ENCODE data around the gene CCDC13. TPM values are rescaled to one million over a fixed set of nuclear protein-coding genes. Genes with fewer than 3 reads are reported as not detected.

The CCDC13 gene
- polyA plus RNA-seq, 3 donors: 0.44 to 0.85 (median 0.56) TPM

DNA sequence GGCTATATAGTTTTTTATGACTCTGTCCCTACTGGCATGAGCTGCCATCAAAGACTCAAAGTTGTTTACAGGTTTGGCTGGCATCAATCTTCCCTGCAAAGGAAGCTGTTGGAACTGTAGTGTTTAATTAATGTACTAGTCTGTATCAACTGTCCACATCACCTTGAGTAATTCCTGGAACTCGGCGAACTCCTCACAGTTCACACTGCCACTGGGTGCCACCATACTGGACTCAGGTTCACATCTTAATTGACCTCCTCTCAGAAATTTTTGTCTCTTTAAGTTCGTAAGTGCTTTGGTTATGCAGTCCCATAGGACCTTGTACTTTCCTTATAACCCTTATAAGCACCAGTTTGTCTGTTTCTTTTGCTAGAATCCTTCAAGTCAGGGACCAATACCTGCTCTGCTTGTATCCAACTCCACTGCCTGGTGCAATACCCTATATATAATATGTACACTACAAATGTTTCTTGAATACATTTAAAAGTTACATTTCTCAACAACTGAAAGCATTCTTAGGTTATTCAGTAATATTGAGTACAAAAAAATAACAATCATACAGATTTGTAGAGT, 28.1 kb upstream of the CCDC13 start:
- 35 to 91% (median 78%) methylated on average over 3 of the region's 3 CpGs for WGBS, 3 donors
- H3K27ac ChIP-seq (ENCODE audit: low read depth, low read length): no peak overlapping the region

DNA sequence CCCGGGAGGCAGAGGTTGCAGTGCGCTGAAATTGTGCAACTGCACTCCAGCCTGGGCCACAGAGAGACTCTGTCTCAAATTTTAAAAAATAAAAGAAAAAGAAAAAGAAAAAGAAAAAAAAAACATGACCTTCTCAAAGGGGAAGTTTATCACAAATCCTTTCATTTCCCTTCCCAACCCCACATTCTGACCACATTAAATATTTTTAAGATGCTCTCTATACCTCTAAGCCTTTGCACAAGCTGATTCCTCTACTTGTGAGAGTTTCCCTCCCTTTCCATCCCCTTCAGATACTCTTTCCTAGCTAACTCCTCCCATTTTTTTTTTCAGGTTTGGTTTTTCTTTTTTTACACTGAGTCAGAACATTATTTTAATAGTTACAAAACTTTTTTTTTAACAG, 27.2 kb upstream of the CCDC13 start:
- H3K27ac ChIP-seq (ENCODE audit: low read depth, low read length): no peak overlapping the region

DNA sequence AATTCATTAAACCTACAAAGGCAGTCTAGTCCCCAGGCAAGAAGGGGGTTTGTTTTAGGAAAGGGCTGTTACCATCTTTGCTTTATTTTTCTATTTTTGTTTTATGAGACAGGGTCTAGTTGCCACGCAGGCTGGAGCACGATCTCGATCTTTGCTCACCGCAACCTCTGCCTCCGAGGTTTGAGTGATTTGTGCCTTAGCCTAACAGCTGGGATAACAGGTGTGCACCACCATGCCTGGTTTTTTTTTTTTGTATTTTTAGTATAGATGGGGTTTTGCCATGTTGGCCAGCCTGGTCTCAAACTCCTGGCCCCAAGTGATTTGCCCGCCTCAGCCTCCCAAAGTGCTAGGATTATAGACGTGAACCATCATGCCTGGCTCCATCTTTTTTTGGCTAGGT, 26.3 kb upstream of the CCDC13 start:
- WGBS, 3 donors: 61 to 82% (median 81%) methylated on average over 7 of the region's 7 CpGs
- H3K27ac ChIP-seq (ENCODE audit: low read depth, low read length): no peak overlapping the region

More for the DNA sequence above, 27.2 kb upstream of the CCDC13 start:
- 83 to 92% (median 86%) methylated on average over 2 of the region's 2 CpGs for WGBS, 3 donors

DNA sequence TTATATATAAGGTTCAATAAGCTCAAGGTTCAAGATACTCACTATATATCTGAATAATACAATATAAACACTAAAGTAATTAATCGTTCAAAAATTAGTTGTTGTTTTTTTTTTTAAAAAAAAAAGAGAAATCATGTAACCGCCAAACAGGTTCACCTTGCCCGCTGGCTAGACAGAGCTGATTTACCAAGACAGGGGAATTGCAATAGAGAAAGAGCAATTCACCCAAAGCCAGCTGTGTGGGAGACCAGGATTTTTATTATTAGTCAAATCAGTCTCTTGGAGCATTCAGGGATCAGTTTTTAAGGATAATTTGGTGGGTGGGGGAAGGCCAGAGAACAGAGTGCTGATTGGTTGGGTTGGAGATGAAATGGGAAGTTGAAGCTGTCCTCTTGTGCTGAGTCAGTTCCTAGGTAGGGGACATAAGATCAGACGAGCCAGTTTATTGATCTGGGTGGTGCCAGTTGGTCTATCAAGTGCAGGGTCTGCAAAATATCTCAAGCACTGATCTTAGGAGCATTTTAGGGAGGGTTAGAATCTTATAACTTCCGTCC, 23.4 kb upstream of the CCDC13 start:
- WGBS, 3 donors: 87 to 95% (median 89%) methylated on average over 4 of the region's 5 CpGs
- H3K27ac ChIP-seq (ENCODE audit: low read depth, low read length): no peak overlapping the region

DNA sequence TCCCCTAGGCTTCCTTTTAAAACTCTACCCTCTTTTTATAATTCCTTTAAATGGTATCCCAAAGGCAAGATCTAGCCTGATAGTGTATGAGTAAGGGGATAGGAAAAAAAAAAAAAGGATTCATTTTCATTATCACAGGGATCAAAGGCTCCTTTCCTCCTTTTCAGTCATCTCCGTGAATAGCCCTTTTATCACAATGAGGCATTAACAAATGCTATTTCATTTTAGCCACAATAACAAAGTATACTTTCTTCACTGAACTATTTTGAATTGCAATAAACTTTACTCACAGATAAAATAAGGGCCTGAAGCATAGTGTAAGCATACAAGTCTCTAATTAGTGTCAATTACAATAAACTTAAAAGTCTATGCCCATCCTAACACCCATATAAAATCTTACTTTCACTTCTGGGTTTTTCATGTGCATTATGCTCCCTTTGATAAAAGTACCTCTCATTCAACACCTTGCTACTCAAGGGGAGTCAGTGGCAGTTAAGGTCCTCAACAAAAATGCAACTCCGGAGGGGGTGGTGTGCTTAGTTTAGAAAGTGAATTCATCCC, 22.6 kb upstream of the CCDC13 start:
- WGBS, 3 donors: 91 to 94% (median 94%) methylated on average over 2 of the region's 2 CpGs
- H3K27ac ChIP-seq (ENCODE audit: low read depth, low read length): no peak overlapping the region

DNA sequence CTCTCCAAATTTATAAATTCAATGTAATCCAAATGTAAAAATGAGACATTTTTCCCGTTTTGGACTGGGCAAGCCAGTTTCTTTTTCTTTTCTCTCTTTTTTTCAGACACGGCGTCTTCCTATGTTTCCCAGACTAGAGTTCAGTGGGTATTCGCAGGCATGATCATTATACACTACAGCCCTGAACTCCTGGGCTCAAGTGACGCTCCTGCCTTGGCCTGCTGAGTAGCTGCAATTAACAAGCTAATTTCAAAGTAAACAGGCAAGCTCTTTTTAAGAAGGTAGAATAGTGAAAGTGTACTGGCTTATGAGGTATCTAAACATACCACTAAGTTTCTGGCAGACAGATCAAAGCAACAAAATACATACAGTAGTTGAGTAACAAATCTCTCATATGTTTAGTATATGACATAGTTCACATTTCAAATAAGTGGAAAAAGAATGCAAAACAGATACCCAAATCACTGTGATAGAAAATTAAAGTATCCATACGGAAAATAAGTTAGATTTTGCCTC, 17.7 kb upstream of the CCDC13 start:
- 56 to 77% (median 74%) methylated on average over 6 of the region's 6 CpGs for WGBS, 3 donors
- no peak overlapping the region for H3K27ac ChIP-seq (ENCODE audit: low read depth, low read length)

DNA sequence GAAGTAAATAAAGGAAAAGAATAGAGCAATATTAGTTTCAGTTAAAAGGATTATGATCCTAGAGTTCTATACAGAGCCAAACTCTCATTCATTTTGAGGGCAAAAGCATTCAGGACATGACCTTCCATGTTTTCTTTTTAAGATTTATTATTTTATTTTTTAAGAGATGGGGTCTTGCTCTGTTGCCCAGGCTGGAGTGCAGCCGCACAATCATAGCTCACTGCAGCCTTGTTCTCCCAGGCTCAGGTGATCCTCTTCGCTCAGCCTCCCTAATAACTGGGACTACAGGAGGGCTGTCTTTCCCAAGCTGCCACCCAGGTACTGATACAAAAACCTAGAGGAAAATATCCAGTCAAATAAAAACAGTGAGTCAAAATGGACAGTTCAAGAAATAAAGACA, 13.6 kb upstream of the CCDC13 start:
- 95 to 100% (median 99%) methylated on average over 2 of the region's 2 CpGs for WGBS, 3 donors
- no peak overlapping the region for H3K27ac ChIP-seq (ENCODE audit: low read depth, low read length)

DNA sequence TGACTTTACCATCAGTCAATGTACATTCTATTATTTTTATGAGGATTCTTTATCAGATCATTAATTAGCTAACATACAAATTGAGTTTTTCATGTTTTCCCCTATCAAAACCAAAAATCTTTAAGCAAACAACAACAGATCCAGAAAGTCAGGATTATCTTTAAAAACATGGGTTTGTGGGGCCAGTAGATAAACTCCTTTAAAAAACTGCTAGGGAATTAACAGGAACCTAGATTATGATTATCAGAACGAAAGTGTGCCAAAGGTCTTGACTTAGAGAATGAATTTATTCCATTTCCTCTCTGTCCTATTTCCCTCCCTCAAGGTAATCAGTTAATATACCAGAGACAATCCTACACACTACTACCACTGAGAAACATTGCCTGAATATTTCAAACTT, 13.2 kb upstream of the CCDC13 start:
- no peak overlapping the region for H3K27ac ChIP-seq (ENCODE audit: low read depth, low read length)
- 40 to 55% (median 51%) methylated on average over 1 of the region's 1 CpG for WGBS, 3 donors

DNA sequence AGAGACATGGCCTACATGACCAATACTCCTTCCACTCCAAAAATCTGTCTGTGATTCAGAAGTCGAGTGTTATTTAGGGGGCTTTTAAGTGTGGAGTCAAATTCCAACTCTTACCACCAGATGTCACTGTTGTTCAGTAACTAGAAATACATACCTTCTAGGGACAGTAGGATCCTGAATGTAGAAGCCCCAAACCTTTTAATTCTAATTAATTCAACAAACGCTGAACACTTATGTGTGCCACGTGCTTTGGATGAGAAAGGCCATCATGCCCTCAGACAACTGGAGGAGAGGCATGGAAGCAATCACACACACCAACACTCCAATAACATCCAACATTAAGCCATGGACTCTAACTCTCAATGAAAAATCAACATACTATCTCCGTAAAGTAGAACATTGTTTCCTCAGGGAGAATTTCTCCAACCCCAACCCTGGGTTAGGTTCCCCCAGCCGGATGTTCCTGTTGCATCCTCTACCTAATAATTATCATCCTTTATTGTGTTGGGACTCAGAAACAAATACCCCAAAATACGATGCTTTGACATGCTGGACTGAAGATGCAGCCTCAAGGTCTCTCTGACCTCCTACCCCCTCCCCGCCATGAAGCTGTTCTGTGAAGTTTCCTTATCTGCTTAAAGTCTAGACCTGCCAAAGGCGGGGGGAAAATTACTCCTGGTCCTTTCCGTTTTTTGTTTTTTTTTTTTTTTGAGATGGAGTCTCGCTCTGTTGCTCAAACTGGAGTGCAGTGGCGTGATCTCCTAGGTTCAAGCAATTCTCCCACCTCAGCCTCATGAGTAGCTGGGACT, 8.0 kb upstream of the CCDC13 start:
- 47 to 64% (median 58%) methylated on average over 11 of the region's 11 CpGs for WGBS, 3 donors

DNA sequence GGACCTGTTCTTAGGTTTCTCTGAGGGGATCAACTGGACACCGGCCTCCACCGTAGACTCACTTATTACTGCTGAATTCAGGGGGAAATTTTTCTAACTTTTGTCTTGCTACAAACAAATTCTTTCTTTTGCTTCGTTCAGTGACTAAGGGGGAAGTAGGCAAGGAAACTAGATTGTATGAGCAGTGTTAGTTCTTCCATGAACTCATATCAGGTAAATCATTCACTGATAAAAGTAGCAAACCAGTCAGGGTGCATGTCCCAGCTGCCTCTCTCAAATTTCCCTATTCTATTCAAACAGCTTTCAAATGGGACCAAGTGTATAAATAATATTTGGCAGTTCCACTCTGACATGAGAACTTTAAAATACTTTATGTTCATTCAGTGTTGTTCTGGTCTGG, 7.3 kb upstream of the CCDC13 start:
- 57 to 82% (median 80%) methylated on average over 3 of the region's 3 CpGs for WGBS, 3 donors
- H3K27ac ChIP-seq (ENCODE audit: low read depth, low read length): no peak overlapping the region

More for the DNA sequence above, 8.0 kb upstream of the CCDC13 start:
- H3K27ac ChIP-seq (ENCODE audit: low read depth, low read length): no peak overlapping the region

DNA sequence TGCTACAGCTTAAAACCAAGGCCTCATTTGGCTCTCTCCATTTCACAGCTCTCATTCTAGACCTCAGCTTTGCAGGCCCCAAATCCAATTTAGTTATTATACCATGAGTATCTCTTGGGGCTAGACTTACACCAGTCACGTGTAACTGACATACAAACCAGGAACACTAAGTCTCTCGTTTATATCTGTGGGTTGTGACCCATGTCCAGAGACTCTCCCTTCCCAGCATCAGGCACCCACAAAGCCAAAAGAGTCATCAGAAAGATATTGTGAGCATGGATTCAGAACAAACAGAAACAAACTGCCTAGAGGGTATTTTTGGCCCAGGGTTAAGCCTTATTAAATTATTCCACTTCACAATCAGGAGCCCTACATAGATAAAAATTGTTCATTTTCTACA, 5.6 kb upstream of the CCDC13 start:
- no peak overlapping the region for H3K27ac ChIP-seq (ENCODE audit: low read depth, low read length)
- 64 to 81% (median 71%) methylated on average over 2 of the region's 2 CpGs for WGBS, 3 donors

DNA sequence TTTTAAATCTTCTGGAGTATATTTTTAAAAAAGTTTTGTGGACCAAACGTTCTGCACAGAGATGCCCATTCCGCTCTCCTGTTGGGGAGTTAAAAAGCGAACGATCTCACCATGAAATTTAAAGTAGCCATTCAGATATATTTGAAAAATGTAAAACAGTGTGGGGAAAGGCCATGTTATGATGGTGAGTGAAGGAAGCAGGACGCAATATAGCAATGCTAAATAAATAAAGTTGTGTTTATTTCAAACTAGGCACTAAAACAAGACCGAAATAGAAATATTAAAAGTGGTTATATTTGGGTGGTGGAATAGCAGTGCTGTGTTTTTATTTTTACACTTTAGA, 327 bp upstream of the CCDC13 start:
- WGBS, 3 donors: 7 to 10% (median 10%) methylated on average over 6 of the region's 6 CpGs
- H3K27ac ChIP-seq (ENCODE audit: low read depth, low read length): no peak overlapping the region

DNA sequence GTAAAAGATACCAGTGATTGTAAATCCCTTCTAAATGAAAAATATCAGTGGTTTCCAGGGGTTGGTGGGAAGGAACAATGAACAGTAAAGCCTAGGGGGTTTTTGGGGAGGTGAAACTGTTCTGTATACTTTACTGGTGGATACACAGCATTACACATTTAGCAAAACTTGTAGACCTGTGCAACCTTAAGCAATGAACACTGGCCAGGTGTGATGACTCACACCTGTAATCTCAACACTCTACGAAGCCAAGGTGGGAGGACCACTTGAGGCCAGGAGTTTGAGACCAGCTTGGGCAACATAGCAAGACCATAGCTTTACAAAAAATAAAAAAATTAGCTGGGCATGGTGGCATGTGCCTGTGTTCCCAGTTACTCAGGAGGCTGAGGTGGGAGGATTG, 1.8 kb downstream of the CCDC13 start:
- H3K27ac ChIP-seq (ENCODE audit: low read depth, low read length): no peak overlapping the region
- 18 to 82% (median 71%) methylated on average over 1 of the region's 1 CpG for WGBS, 3 donors

DNA sequence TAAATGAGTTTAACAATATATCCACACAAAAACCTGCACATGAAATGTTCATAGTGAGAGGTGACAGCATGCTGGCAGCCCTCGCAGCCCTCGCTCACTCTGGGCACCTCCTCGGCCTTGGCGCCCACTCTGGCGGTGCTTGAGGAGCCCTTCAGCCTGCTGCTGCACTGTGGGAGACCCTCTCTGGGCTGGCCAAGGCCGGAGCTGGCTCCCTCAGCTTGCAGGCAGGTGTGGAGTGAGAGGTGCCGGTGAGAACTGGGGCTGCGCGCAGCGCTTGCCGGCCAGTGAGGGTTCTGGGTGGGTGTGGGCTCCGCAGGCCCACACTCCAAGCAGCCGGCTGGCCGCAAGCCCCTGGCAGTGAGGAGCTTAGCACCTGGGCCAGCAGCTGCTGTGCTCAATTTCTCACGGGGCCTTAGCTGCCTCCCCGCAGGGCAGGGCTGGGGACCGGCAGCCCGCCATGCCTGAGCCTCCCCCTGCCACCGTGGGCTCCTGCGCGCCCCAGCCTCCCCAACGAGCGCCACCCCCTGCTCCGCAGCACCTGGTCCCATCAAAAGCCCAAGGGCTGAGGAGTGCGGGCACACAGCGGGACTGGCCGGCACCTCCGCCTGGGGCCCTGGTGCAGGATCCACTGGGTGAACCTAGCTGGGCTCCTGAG, 3.4 kb downstream of the CCDC13 start:
- no peak overlapping the region for H3K27ac ChIP-seq (ENCODE audit: low read depth, low read length)
- WGBS, 3 donors: 95 to 98% (median 96%) methylated on average over 28 of the region's 28 CpGs

DNA sequence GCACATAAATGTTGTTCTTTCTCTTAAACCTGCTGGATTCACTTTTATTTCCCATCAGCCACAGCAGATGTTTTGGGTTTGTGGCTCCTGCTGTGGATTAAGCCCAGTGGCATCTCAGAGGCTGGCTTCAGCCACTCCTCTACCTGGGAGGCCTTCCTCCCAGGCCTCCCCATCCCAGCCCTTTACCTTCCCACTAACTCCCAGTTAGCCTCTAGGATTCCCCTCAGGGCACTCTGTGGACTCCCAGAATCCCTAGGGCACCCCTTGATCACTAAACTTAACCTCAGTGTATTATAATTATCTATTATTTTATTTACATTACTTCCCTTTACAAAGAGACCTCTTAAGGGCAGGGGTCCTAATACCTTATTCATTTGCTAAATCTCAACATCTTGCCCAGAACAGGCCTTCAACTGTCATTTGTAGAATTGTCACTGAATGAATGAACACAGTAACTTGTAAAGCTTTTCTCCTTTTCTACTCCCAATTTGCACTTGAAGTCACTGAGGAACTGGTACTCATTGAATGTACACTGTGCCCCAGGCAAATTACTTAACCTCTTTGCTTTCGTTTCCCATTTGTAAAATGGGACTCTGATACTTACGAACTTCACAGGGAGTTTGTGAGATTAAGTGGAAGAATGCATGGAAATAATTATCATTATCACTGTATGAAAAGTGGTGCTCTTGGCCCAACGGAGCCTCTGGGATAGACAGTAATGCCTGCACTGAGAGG, 8.3 kb downstream of the CCDC13 start:
- no peak overlapping the region for H3K27ac ChIP-seq (ENCODE audit: low read depth, low read length)
- 75 to 91% (median 83%) methylated on average over 3 of the region's 3 CpGs for WGBS, 3 donors

DNA sequence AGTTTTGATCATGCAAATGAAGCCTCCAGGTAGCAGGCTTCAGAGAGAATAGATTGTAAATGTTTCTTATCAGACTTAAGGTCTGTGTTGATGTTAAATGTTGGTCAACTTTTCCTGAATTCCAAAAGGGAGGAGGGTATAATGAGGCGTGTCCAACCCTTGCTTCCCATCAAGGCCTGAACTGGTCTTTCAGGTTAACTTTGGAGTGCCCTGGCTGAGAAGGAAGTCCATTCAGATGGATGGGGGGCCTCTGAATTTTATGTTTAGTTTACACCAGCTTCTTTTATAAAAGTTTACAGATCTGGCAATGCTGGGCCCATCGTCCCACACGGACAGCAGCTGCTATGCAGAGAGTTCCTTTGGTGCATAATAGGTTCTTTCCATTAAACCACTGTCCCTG, 8.9 kb downstream of the CCDC13 start:
- 79 to 91% (median 83%) methylated on average over 3 of the region's 3 CpGs for WGBS, 3 donors

DNA sequence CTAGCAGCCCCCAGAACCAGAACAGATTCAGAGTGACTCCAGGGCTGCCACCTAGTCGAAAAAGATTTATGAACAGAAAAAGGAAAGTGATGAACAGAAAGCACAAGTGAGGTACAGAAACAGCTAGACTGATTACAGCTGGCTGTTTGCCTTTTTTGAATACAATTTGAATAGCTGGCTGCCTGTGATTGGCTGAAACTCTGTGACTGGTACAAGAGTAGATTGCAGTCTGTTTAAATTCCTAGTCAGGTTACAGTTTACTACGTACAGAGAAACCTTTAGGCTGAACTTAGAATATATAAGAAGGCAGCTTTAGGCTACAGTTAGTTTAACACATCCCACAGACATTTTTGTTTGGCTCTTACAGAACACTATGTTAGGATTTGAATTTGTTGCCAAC, 10.0 kb downstream of the CCDC13 start:
- no peak overlapping the region for H3K27ac ChIP-seq (ENCODE audit: low read depth, low read length)
- 55 to 60% (median 56%) methylated on average over 2 of the region's 2 CpGs for WGBS, 3 donors

More for the DNA sequence above, 8.9 kb downstream of the CCDC13 start:
- no peak overlapping the region for H3K27ac ChIP-seq (ENCODE audit: low read depth, low read length)

DNA sequence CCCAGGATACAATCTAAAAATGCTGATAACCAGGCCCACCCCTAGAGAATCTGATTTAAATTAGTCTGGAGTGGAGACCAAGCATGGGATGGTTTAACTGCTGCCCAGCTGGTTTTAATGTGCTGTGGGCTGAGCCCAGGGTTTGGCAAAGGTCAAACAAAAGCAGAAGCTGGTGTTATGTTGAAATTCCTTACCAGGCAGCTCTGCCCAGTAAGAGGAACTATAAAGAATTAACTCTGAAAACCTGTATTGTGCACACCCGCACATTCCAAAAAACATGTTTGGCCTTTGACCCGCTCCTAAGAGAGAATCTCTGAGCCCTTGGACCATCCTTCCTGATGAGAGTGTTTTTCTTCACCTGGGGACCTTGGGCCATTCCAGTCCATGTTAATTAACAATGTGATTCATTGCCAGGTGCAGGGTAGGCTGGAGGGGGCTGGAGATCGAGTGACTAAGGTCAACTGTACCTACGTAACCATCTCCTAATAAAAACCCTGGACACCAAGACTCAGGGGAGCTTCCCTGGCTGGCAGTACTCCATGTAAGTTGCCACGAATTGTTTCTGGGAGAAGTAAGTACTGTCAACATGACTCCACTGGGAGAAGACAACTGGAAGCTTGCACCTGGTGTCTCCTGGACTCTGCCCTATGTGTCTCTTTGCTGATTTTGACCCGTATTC, 10.9 kb downstream of the CCDC13 start:
- H3K27ac ChIP-seq (ENCODE audit: low read depth, low read length): no peak overlapping the region
- 64 to 89% (median 71%) methylated on average over 6 of the region's 6 CpGs for WGBS, 3 donors
